ENCODE measurements around the gene ROBO1.
A peak's percentile ranks its signal among the peaks of the same experiment; 100 is the strongest.
"Not testable (repeated sequence)": the region's sequence is repeated elsewhere in the genome, so short reads cannot be mapped to it uniquely, and the experiment has no call there.

The ROBO1 gene

GRCh38 chr3:79314544-79314943, 453.3 kb downstream of the ROBO1 start:
- no peak for DNase-seq (ENCODE audit: low spot score)

GRCh38 chr3:79310016-79310415, 457.8 kb downstream of the ROBO1 start:
- DNase-seq (ENCODE audit: low spot score): no peak

- no peak for DNase-seq (ENCODE audit: low spot score)
Measured at GRCh38 chr3:79306934-79307570, 460.7 kb downstream of the ROBO1 start.

GRCh38 chr3:79299949-79300635, 467.7 kb downstream of the ROBO1 start:
- DNase-seq (ENCODE audit: low spot score): not testable (repeated sequence)

GRCh38 chr3:79297245-79297960, 470.4 kb downstream of the ROBO1 start:
- DNase-seq (ENCODE audit: low spot score): peak; percentile 77

- no peak for DNase-seq (ENCODE audit: low spot score)
Measured at GRCh38 chr3:79286882-79287281, 480.9 kb downstream of the ROBO1 start.

- DNase-seq (ENCODE audit: low spot score): no peak
Measured at GRCh38 chr3:79285871-79286270, 481.9 kb downstream of the ROBO1 start.

GRCh38 chr3:79285380-79285779, 482.4 kb downstream of the ROBO1 start:
- no peak for DNase-seq (ENCODE audit: low spot score)

GRCh38 chr3:79284781-79285180, 483.0 kb downstream of the ROBO1 start:
- DNase-seq (ENCODE audit: low spot score): no peak

- DNase-seq (ENCODE audit: low spot score): no peak
Measured at GRCh38 chr3:79278681-79279080, 489.1 kb downstream of the ROBO1 start.

- no peak for DNase-seq (ENCODE audit: low spot score)
Measured at GRCh38 chr3:79268422-79268821, 499.4 kb downstream of the ROBO1 start.

GRCh38 chr3:79264892-79265291, 502.9 kb downstream of the ROBO1 start:
- no peak for DNase-seq (ENCODE audit: low spot score)

GRCh38 chr3:79263423-79263822, 504.4 kb downstream of the ROBO1 start:
- DNase-seq (ENCODE audit: low spot score): no peak

- no peak for DNase-seq (ENCODE audit: low spot score)
Measured at GRCh38 chr3:79258479-79258878, 509.3 kb downstream of the ROBO1 start.

GRCh38 chr3:79257791-79258190, 510.0 kb downstream of the ROBO1 start:
- DNase-seq (ENCODE audit: low spot score): peak; percentile 18

- DNase-seq (ENCODE audit: low spot score): no peak
Measured at GRCh38 chr3:79255702-79256101, 512.1 kb downstream of the ROBO1 start.

GRCh38 chr3:79255292-79255691, 512.5 kb downstream of the ROBO1 start:
- no peak for DNase-seq (ENCODE audit: low spot score)

GRCh38 chr3:79253704-79254103, 514.1 kb downstream of the ROBO1 start:
- DNase-seq (ENCODE audit: low spot score): peak; percentile 7

GRCh38 chr3:79253271-79253670, 514.5 kb downstream of the ROBO1 start:
- DNase-seq (ENCODE audit: low spot score): no peak

- DNase-seq (ENCODE audit: low spot score): no peak
Measured at GRCh38 chr3:79250746-79251145, 517.1 kb downstream of the ROBO1 start.

GRCh38 chr3:79249701-79250100, 518.1 kb downstream of the ROBO1 start:
- no peak for DNase-seq (ENCODE audit: low spot score)

- peak; percentile 6 for DNase-seq (ENCODE audit: low spot score)
Measured at GRCh38 chr3:79247725-79248043, 520.1 kb downstream of the ROBO1 start.
